ENCODE measurements around the gene SLC4A8.

DNA sequence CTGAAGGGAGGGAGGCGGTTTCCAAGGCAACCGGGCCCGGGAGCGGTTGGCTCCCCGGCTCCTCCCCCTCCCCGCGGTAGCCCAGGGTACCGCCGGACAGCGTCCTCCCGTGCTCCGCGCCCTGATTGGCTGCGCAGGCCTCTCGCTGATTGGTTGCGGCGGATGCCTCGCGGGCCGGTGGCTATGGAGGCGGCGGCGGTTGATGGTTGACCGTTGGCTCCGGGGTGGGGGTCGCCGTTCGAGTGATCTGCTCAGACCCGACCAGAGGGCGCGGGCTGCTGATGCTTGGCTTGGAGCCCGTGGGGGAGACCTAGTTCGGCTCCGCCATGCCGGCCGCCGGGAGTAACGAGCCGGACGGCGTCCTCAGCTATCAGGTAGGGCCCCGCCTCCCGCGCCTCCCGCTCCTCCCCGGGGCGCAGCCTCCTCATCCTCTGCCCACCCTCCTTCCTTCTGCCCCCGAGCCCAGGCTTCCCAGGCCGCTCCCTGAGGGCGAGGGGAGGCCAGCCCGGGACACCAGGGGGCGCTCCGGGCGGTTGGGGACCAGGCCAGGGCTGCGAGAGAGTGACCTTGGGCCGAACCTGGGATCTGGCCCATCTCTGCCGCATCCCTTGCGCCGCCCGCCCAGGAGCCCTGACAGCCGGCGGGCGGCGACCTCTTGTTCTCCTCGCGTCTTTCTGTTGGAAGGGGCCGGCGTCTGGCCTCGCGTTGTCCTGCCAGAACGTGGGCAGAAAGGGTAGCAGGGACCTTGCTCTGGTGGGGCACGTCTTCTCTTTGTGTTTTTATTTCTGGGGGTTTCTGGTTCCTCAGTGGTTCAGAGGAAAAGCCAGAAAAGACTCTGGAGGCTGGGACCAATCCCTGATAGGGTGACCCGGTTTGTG, at the start of gene SLC4A8:
- no peak for TF ChIP-seq POLR2AphosphoS5 (IDR thresholded peaks at IDR 0.05)
- TF ChIP-seq, protein P1, sequence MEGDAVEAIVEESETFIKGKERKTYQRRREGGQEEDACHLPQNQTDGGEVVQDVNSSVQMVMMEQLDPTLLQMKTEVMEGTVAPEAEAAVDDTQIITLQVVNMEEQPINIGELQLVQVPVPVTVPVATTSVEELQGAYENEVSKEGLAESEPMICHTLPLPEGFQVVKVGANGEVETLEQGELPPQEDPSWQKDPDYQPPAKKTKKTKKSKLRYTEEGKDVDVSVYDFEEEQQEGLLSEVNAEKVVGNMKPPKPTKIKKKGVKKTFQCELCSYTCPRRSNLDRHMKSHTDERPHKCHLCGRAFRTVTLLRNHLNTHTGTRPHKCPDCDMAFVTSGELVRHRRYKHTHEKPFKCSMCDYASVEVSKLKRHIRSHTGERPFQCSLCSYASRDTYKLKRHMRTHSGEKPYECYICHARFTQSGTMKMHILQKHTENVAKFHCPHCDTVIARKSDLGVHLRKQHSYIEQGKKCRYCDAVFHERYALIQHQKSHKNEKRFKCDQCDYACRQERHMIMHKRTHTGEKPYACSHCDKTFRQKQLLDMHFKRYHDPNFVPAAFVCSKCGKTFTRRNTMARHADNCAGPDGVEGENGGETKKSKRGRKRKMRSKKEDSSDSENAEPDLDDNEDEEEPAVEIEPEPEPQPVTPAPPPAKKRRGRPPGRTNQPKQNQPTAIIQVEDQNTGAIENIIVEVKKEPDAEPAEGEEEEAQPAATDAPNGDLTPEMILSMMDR (IDR thresholded peaks at IDR 0.05): peak; percentile 43 to 72 (median 56)
